Urinary bladder (tissue), 4 donors: ENCODE data around the gene SGCE. TPM values are rescaled to one million over a fixed set of nuclear protein-coding genes. Genes with fewer than 3 reads are reported as not detected.

ENCODE experiments used
- DNase-seq: peaks from one replicate; pipeline ENCODE4 v3.0.0-alpha.2; 2015; ENCODE audit errors: extremely low spot score
- H3K27ac ChIP-seq: one replicate; pipeline ENCODE4 v1.5.1; 2013; ENCODE audit warnings: low read depth, mild to moderate bottlenecking, moderate library complexity
- H3K36me3 ChIP-seq: one replicate; pipeline ENCODE4 v1.6.1; 2013; ENCODE audit warnings: mild to moderate bottlenecking, moderate library complexity; ENCODE audit not compliant: insufficient read depth
- H3K4me1 ChIP-seq: one replicate; pipeline ENCODE4 v1.6.1; 2013; ENCODE audit warnings: mild to moderate bottlenecking, moderate library complexity; ENCODE audit not compliant: insufficient read depth
- H3K4me3 ChIP-seq: one replicate; pipeline ENCODE4 v1.5.1; 2013; ENCODE audit warnings: low read depth, low read length
- WGBS: extraction: QIAGEN DNeasy Blood & Tissue Kit; methylation state at CpG from one replicate; pipeline ENCODE4 v1.1.7; 2013; 5-methylcytosine and 5-hydroxymethylcytosine counted together
- polyA plus RNA-seq: library from polyadenylated mRNA; stranded (reverse); fragments of 200-250 nt; gene quantifications from one replicate; pipeline ENCODE4 v1.2.3, GENCODE V29; 2013
- total RNA-seq: library from RNA; depleted of rRNA; stranded (reverse); fragments of >200 nt; gene quantifications from one replicate; pipeline ENCODE4 v1.2.3, GENCODE V29; 2014
- donor health status: healthy with polysubstance abuse.
- donor health status: healthy.

SGCE gene
- total and polyA plus RNA-seq, 2 donors = 85.3 to 201 TPM

GRCh38 chr7:94561841-94562514 lies 94.0 kb downstream of the SGCE start:
- 76% methylated on average over 2 of the region's 2 CpGs for WGBS
- Histone ChIP-seq H3K4me1 (no peaks in the 10 kb centered on the region), H3K27ac (no peak overlapping the region)

GRCh38 chr7:94559972-94560371 lies 96.0 kb downstream of the SGCE start:
- H3K36me3 ChIP-seq = no peaks in the 10 kb centered on the region
- H3K4me1 ChIP-seq = no peaks in the 10 kb centered on the region
- 82% methylated on average over 1 of the region's 1 CpG for WGBS
- H3K4me3 ChIP-seq = no peak overlapping the region
- H3K27ac ChIP-seq = no peak overlapping the region
- no peak for DNase-seq

More at GRCh38 chr7:94561841-94562514, 94.0 kb downstream of the SGCE start:
- Histone ChIP-seq H3K4me3 (no peak overlapping the region), H3K36me3 (no peaks in the 10 kb centered on the region)
- no peak for DNase-seq

- Histone ChIP-seq H3K4me1 (no peaks in the 10 kb centered on the region), H3K36me3 (no peaks in the 10 kb centered on the region), H3K27ac (no peak overlapping the region), H3K4me3 (no peak overlapping the region)
- no peak for DNase-seq
These were observed 98.7 kb downstream of the SGCE start for GRCh38 chr7:94557215-94557614.

- H3K36me3 ChIP-seq = no peaks in the 10 kb centered on the region
- WGBS = 88% methylated on average over 2 of the region's 2 CpGs
- no peaks in the 10 kb centered on the region for H3K4me1 ChIP-seq
- no peak overlapping the region for H3K27ac ChIP-seq
- no peak for DNase-seq
- H3K4me3 ChIP-seq = no peak overlapping the region
These were observed 99.9 kb downstream of the SGCE start for GRCh38 chr7:94556028-94556427.

GRCh38 chr7:94547126-94547525 lies 108.8 kb downstream of the SGCE start:
- Histone ChIP-seq H3K27ac (no peak overlapping the region), H3K4me1 (no peaks in the 10 kb centered on the region), H3K36me3 (no peaks in the 10 kb centered on the region), H3K4me3 (no peak overlapping the region)
- no peak for DNase-seq
- 32% methylated on average over 1 of the region's 1 CpG for WGBS

- H3K27ac ChIP-seq = no peak overlapping the region
- 43% methylated on average over 1 of the region's 1 CpG for WGBS
- H3K4me1 ChIP-seq = no peaks in the 10 kb centered on the region
- no peak for DNase-seq
- no peaks in the 10 kb centered on the region for H3K36me3 ChIP-seq
- no peak overlapping the region for H3K4me3 ChIP-seq
These were observed 115.5 kb downstream of the SGCE start for GRCh38 chr7:94540428-94540827.

Other genes starting within 250 kb of the SGCE start
- gene CASD1, start 146.3 kb downstream of the SGCE start, total RNA-seq = 79.7 TPM
- 16.1 TPM for gene CASD1, start 146.3 kb downstream of the SGCE start, polyA plus RNA-seq